GM21381 (cell line): ENCODE results near the gene TMEM54.

Source experiments
- ATAC-seq: cut with Tn5 transposase; IDR thresholded peaks from one replicate; pipeline ENCODE4 v1.9.1; 2021; ENCODE audit warnings: mild to moderate bottlenecking, moderate library complexity; ENCODE audit not compliant: unreplicated experiment

TMEM54 gene

GRCh38 chr1:32881871-32882850 is 19.0 kb downstream of the TMEM54 start:
- ATAC-seq, result no peak

GRCh38 chr1:32881291-32881690 is 19.9 kb downstream of the TMEM54 start:
- ATAC-seq, result no peak

GRCh38 chr1:32878637-32879041 is 22.6 kb downstream of the TMEM54 start:
- no peak for ATAC-seq

GRCh38 chr1:32878183-32878582 is 23.0 kb downstream of the TMEM54 start:
- ATAC-seq, result no peak

- no peak for ATAC-seq
Observed at GRCh38 chr1:32877211-32878110, 23.7 kb downstream of the TMEM54 start.

GRCh38 chr1:32876341-32877210 is 24.6 kb downstream of the TMEM54 start:
- no peak for ATAC-seq

- ATAC-seq, result no peak
Observed at GRCh38 chr1:32874860-32875752, 26.1 kb downstream of the TMEM54 start.

- ATAC-seq, result no peak
Observed at GRCh38 chr1:32873484-32873883, 27.7 kb downstream of the TMEM54 start.

GRCh38 chr1:32872192-32872460 is 29.1 kb downstream of the TMEM54 start:
- no peak for ATAC-seq

GRCh38 chr1:32871364-32872191 is 29.6 kb downstream of the TMEM54 start:
- ATAC-seq, result no peak

GRCh38 chr1:32870615-32871363 is 30.4 kb downstream of the TMEM54 start, which contains the start of gene FNDC5:
Gene FNDC5 (minus strand): TSS chr1:32870912.
- no peak for ATAC-seq

GRCh38 chr1:32869923-32870614 is 31.1 kb downstream of the TMEM54 start:
- no peak for ATAC-seq

- no peak for ATAC-seq
Observed at GRCh38 chr1:32868806-32869455, 32.3 kb downstream of the TMEM54 start.

GRCh38 chr1:32868085-32868484 is 33.1 kb downstream of the TMEM54 start:
- ATAC-seq, result no peak

GRCh38 chr1:32867671-32868070 is 33.5 kb downstream of the TMEM54 start:
- no peak for ATAC-seq

GRCh38 chr1:32867151-32867550 is 34.0 kb downstream of the TMEM54 start:
- ATAC-seq, result no peak
